ENCODE data around the gene CDK5RAP2. TPM values are rescaled to one million over a fixed set of nuclear protein-coding genes. Genes with fewer than 3 reads are reported as not detected.

CDK5RAP2 gene
- total RNA-seq, 4 donors from 2014 or later, result 28.9 to 62.3 (median 40.0) TPM

DNA sequence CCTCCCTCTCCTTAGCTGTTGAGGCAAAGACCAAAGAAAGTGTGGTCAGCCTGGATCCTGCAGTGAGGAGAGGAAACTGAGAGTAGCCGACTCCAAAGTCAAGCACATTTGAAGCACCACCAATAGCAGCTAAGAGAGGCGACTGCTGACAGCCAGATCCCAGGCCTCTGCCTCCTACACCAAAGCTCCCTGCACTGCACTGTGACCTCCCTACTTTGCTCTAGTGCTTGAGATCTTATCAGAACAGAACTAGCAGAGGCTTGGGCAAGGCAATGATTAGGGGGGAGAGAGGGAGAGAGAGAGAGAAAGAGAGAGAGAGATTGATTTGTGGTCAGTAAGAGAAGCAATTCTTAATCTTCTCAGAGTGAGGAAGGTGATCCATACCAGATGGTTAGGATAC lies 216.3 kb downstream of the CDK5RAP2 start:
- Histone ChIP-seq H3K9me3 (no peaks in the 10 kb centered on the region), H3K27ac (no peak overlapping the region), H3K27me3 (no peaks in the 10 kb centered on the region), H3K4me3 (no peak overlapping the region), H3K36me3 (no peaks in the 10 kb centered on the region), H3K4me1 (no peaks in the 10 kb centered on the region)
- intact Hi-C loops (cut with DNase I; ENCODE audit: low total_unique reads), result no loop called here
- no peak for DNase-seq
- no peak for TF ChIP-seq POLR2A (IDR thresholded peaks at IDR 0.05)
- TF ChIP-seq, protein P1, sequence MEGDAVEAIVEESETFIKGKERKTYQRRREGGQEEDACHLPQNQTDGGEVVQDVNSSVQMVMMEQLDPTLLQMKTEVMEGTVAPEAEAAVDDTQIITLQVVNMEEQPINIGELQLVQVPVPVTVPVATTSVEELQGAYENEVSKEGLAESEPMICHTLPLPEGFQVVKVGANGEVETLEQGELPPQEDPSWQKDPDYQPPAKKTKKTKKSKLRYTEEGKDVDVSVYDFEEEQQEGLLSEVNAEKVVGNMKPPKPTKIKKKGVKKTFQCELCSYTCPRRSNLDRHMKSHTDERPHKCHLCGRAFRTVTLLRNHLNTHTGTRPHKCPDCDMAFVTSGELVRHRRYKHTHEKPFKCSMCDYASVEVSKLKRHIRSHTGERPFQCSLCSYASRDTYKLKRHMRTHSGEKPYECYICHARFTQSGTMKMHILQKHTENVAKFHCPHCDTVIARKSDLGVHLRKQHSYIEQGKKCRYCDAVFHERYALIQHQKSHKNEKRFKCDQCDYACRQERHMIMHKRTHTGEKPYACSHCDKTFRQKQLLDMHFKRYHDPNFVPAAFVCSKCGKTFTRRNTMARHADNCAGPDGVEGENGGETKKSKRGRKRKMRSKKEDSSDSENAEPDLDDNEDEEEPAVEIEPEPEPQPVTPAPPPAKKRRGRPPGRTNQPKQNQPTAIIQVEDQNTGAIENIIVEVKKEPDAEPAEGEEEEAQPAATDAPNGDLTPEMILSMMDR (IDR thresholded peaks at IDR 0.05), result no peak

DNA sequence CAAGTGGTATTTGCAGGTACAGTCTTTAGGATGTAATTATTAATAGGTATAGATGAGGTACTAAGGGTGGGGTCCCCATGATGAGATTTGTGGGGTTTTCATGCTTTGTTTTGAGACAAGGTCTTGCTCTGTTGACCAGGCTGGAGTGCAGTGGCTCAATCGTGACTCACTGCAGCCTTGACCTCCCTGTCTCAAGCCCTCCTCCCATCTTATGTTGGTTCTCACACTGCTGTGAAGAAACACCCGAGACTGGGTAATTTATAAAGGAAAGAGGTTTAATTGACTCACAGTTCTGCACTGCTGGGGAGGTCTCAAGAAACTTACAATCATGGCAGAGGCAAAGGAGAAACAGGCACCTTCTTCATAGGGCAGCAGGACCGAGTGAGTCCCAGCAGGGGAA lies 217.5 kb downstream of the CDK5RAP2 start:
- Histone ChIP-seq H3K4me1 (no peaks in the 10 kb centered on the region), H3K27me3 (no peaks in the 10 kb centered on the region), H3K36me3 (no peaks in the 10 kb centered on the region), H3K4me3 (no peak overlapping the region), H3K27ac (no peak overlapping the region), H3K9me3 (no peaks in the 10 kb centered on the region)
- TF ChIP-seq, protein P1 (IDR thresholded peaks at IDR 0.05), result no peak
- no peak for TF ChIP-seq POLR2A (IDR thresholded peaks at IDR 0.05)
- intact Hi-C loops (cut with DNase I; ENCODE audit: low total_unique reads), result no loop called here
- no peak for DNase-seq

DNA sequence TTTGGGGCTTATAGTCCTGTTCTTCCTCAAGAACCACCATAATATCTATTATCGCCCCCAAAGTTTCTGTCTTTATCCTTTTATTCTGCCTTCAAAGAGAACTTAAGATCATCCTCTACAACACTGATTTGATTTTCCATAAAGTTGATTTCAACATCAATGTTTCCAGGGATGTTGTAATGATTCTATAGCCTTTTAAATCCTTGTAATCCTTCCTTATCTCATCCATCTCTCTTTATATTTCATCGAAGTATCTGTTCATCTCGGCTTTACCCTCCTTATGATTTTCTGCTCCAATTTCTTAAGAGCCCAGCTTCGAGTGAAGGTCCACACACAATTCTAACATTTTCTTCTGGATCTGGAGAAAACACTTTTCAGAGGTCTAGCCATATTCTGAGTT lies 218.4 kb downstream of the CDK5RAP2 start:
- no peak overlapping the region for H3K4me3 ChIP-seq
- TF ChIP-seq POLR2A (IDR thresholded peaks at IDR 0.05), result no peak
- TF ChIP-seq, protein P1 (IDR thresholded peaks at IDR 0.05), result no peak
- no peak for DNase-seq
- no peaks in the 10 kb centered on the region for H3K27me3 ChIP-seq
- no peaks in the 10 kb centered on the region for H3K9me3 ChIP-seq
- no peak overlapping the region for H3K27ac ChIP-seq
- H3K4me1 ChIP-seq, result no peaks in the 10 kb centered on the region
- intact Hi-C loops (cut with DNase I; ENCODE audit: low total_unique reads), result no loop called here
- no peaks in the 10 kb centered on the region for H3K36me3 ChIP-seq

DNA sequence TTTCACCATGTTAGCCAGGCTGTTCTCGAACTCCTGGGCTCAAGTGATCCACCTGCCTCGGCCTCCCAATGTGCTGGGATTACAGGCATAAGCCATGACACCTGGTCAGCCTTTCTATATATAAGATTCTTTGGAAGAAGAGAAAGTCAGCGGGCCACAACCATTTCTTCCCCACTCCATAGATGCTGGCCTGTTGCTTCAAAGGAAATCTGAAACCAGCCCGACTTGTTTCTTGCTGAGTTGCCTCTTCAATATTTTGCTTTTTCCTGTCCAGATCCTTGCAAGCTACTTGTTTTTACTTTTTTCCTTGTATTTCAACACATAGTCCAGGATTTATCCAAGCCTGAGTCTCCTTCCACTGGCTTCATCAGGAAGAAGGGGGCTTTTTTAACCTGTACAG lies 219.5 kb downstream of the CDK5RAP2 start:
- intact Hi-C loops (cut with DNase I; ENCODE audit: low total_unique reads), result no loop called here
- H3K36me3 ChIP-seq, result no peaks in the 10 kb centered on the region
- H3K27me3 ChIP-seq, result no peaks in the 10 kb centered on the region
- TF ChIP-seq POLR2A (IDR thresholded peaks at IDR 0.05), result no peak
- TF ChIP-seq, protein P1 (IDR thresholded peaks at IDR 0.05), result no peak
- DNase-seq, result no peak
- H3K4me3 ChIP-seq, result no peak overlapping the region
- H3K4me1 ChIP-seq, result no peaks in the 10 kb centered on the region
- H3K9me3 ChIP-seq, result no peaks in the 10 kb centered on the region
- no peak overlapping the region for H3K27ac ChIP-seq

DNA sequence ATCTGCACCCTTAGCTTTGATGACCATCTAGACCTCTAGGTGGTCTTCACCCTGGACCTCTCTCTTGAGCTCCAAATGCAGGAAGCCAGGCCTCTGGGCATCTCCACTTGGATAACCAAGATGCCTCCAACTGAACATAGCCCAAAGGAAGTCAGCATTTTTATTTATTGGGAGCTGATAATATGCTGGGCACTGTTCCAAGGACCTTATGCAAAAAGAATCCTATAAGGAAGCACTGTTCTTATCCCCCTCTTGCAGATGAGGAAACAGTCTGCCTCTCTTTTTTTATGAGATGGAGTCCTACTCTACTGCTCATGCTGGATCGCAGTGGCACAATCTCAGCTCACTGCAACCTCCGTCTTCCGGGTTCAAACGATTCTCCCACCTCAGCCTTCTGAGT lies 219.9 kb downstream of the CDK5RAP2 start:
- no peaks in the 10 kb centered on the region for H3K4me1 ChIP-seq
- no peak for DNase-seq
- H3K27ac ChIP-seq, result no peak overlapping the region
- no peaks in the 10 kb centered on the region for H3K27me3 ChIP-seq
- H3K36me3 ChIP-seq, result no peaks in the 10 kb centered on the region
- no peak overlapping the region for H3K4me3 ChIP-seq
- no peaks in the 10 kb centered on the region for H3K9me3 ChIP-seq
- intact Hi-C loops (cut with DNase I; ENCODE audit: low total_unique reads), result no loop called here
- TF ChIP-seq, protein P1 (IDR thresholded peaks at IDR 0.05), result no peak
- no peak for TF ChIP-seq POLR2A (IDR thresholded peaks at IDR 0.05)
